K562 (cell line): ENCODE data around the gene NRTN. TPM values are rescaled to one million over a fixed set of nuclear protein-coding genes. Genes with fewer than 3 reads are reported as not detected.

ENCODE experiments used
- ARHGAP35 ChIP-seq: fragments of 450-650 bp; IDR thresholded peaks from 2 replicates; pipeline ENCODE4 v1.6.1; 2018; ENCODE audit not compliant: partially characterized antibody
- ATF4 ChIP-seq: fragments of 450-650 bp; formaldehyde crosslinking; IDR thresholded peaks from 2 replicates; pipeline ENCODE4 v1.4.0; 2022; ENCODE audit warnings: mild to moderate bottlenecking, moderate library complexity
- ATF6 ChIP-seq: sonication (generic); formaldehyde crosslinking; IDR thresholded peaks from 2 replicates; pipeline ENCODE4 v1.4.0; 2020; ENCODE audit warnings: mild to moderate bottlenecking, missing genetic modification reagents
- BCOR ChIP-seq: fragments of 450-650 bp; IDR thresholded peaks from 2 replicates; pipeline ENCODE4 v1.6.1; 2016
- CUX1 ChIP-seq: fragments of 200-800 bp; sonication (Bioruptor generic); IDR thresholded peaks from 2 replicates; pipeline ENCODE4 v1.6.1; 2016; ENCODE audit warnings: missing genetic modification characterization, missing compliant biosample characterization
- KLF1 ChIP-seq: fragments of 450-650 bp; IDR thresholded peaks from 2 replicates; pipeline ENCODE4 v1.6.1; 2016; ENCODE audit warnings: missing genetic modification characterization, missing compliant biosample characterization
- LCOR ChIP-seq: sonication (generic); formaldehyde crosslinking; IDR thresholded peaks from 2 replicates; pipeline ENCODE4 v1.8.0; 2022; ENCODE audit warnings: mild to moderate bottlenecking, missing genetic modification reagents
- MYBL2 ChIP-seq, 2 experiments: fragments of 450-650 bp in 1 of 2; sonication (generic) in 1 of 2; formaldehyde crosslinking in 1 of 2; IDR thresholded peaks; 2 replicates each; pipeline versions ENCODE4 v1.6.1 to v1.8.1; 2017 to 2022; ENCODE audit warnings: borderline replicate concordance in 1 of 2, inconsistent platforms in 1 of 2, low read depth in 1 of 2, mild to moderate bottlenecking in 1 of 2, missing genetic modification reagents in 1 of 2, moderate library complexity in 1 of 2
- RCOR1 ChIP-seq, 2 experiments: IDR thresholded peaks; 2 replicates each; pipeline ENCODE4 v1.6.1; 2012; ENCODE audit warnings: low read depth in 2 of 2, low read length in 2 of 2, borderline replicate concordance in 1 of 2, improper control_type of control experiment in 1 of 2
- RHOXF2B ChIP-seq: fragments of 250-450 bp; sonication (Bioruptor Pico); conservative IDR thresholded peaks from 2 replicates; pipeline ENCODE4 v1.5.1; 2021
- SRSF3 ChIP-seq: fragments of 200-400 bp; formaldehyde crosslinking; IDR thresholded peaks from 2 replicates; pipeline ENCODE4 v1.6.1; 2016; ENCODE audit warnings: mild to moderate bottlenecking, low read length, moderate library complexity; ENCODE audit not compliant: insufficient read depth
- TCF15 ChIP-seq: fragments of 250-450 bp; sonication (Bioruptor Pico); IDR thresholded peaks from 2 replicates; pipeline ENCODE4 v1.8.0; 2022; ENCODE audit warnings: moderate library complexity, mild to moderate bottlenecking, inconsistent platforms
- TFE3 ChIP-seq: fragments of 450-650 bp; formaldehyde crosslinking; IDR thresholded peaks from 2 replicates; pipeline ENCODE4 v1.4.0; 2020; ENCODE audit warnings: mild to moderate bottlenecking, mixed read lengths
- ZNF124 ChIP-seq: sonication (generic); formaldehyde crosslinking; IDR thresholded peaks from 2 replicates; pipeline ENCODE4 v1.8.1; 2022; ENCODE audit warnings: missing genetic modification reagents
- ZNF511 ChIP-seq: sonication (generic); formaldehyde crosslinking; IDR thresholded peaks from 2 replicates; pipeline ENCODE4 v1.8.0; 2022; ENCODE audit warnings: mild to moderate bottlenecking, missing genetic modification reagents
- polyA plus RNA-seq, 8 experiments: library from polyadenylated mRNA; depleted of rRNA in 4 of 8; stranded (reverse) in 5 of 8; unstranded in 3 of 8; fragments of >200 nt; fragmentation: Nextera tagmentation in 2 of 8; fragmentation: Illumina TruSeq in 1 of 8; extraction: Ambion mirVana in 2 of 8; extraction: Trizol in 1 of 8; gene quantifications; 2 replicates each; pipeline versions ENCODE4 v1.2.1 to v1.2.3, GENCODE V29; 2011 to 2014; ENCODE audit warnings: inconsistent platforms in 1 of 8, missing spikeins in 1 of 8
- total RNA-seq, 7 experiments: library from RNA; depleted of rRNA in 6 of 7; stranded (reverse); fragments of >200 nt in 6 of 7; fragmentation: Illumina TruSeq in 2 of 7; extraction: Trizol in 2 of 7; gene quantifications; 2 replicates each; pipeline versions ENCODE4 v1.2.1 to v1.2.3, GENCODE V29; 2011 to 2021; ENCODE audit warnings: low replicate concordance in 1 of 7

NRTN gene
- total and polyA plus RNA-seq, 9 of the 15 experiments (the other 6 are each of a cell fraction or from before 2014, with no cell fraction given) = 0.62 to 8.1 (median 1.6) TPM; not detected in 2

GRCh38 chr19:5803752-5804515 is 933 bp upstream of the NRTN start (continued):
- TF ChIP-seq ATF4 (CRISPR knock-in tag) (no peak), CUX1 (CRISPR knock-in tag) (no peak), ATF6 (CRISPR knock-in tag) (peak; percentile 95; the same call in 1 of the 2 replicates), RHOXF2B (CRISPR knock-in tag) (no peak), SRSF3 (no peak), ZNF124 (peak; percentile 23; the same call in 1 of the 2 replicates), ARHGAP35 (no peak), LCOR (CRISPR knock-in tag) (peak; percentile 98), ZNF511 (peak; percentile 99), TCF15 (CRISPR knock-in tag) (peak; percentile 55; the same call in 1 of the 2 replicates), KLF1 (tag) (no peak), RCOR1 (IDR thresholded peaks at IDR 0.05; ENCODE audit: borderline replicate concordance in 1 of 2, low read depth in 2 of 2, low read length in 2 of 2) (peak in 1 of 2 experiments; percentile 69; a peak in 3 of 4 replicates), BCOR (0 out of 2 replicates have a peak, but pooled peaks have one; percentile 15), TFE3 (CRISPR knock-in tag) (no peak), MYBL2 (IDR thresholded peaks at IDR 0.05; ENCODE audit: low read depth) (no peak), MYBL2 (CRISPR knock-in tag; IDR thresholded peaks at IDR 0.05; ENCODE audit: borderline replicate concordance) (peak; percentile 83; the same call in 1 of the 2 replicates)
